IPS-NIHi7 (cell line): Measurements from ENCODE around the gene FLT3LG.
A peak's percentile ranks its signal among the peaks of the same experiment; 100 is the strongest.
"Not testable (repeated sequence)": the region's sequence is repeated elsewhere in the genome, so short reads cannot be mapped to it uniquely, and the experiment has no call there.

Experiments used
- DNase-seq: peaks from one replicate; pipeline ENCODE4 v3.0.0; 2012; ENCODE audit warnings: mixed read lengths; ENCODE audit errors: extremely low spot score

FLT3LG gene

DNA sequence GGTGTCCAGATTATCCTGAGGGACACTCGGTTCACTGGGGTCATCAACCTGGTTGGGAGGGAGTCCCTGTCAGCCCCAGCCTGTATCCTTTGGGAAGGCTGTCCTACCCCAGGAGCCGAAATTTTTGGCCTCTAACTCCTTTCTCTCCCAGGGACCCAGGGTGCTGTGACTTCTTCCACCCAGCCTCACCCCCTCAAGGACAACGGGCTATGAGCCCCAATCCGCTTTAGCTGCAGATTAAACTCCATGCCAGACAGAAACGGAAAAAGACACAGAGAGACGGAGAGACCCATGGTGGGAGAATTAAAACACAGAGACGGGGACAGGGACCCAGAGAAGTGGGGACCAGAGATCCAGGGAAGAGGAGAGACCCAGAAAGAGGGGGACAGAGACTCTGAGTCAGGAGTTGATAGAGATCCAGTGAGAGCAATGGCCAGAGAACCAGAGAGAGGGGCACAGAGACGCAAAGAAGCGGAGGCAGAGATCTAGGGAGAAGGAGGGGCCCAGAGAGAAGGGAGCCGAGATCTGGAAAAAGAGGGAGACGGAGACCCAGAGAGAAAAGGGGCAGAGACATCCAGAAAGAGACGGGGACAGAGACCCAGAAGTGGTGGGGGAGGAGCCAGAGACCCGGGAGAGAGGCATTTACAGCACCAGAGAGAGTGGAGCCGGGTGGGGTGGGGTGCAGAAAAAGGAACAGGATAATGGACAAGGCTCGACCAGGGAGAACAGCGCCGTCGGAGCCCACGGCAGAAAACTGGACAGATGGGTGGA, 33.4 kb upstream of the FLT3LG start:
- DNase-seq = no peak

DNA sequence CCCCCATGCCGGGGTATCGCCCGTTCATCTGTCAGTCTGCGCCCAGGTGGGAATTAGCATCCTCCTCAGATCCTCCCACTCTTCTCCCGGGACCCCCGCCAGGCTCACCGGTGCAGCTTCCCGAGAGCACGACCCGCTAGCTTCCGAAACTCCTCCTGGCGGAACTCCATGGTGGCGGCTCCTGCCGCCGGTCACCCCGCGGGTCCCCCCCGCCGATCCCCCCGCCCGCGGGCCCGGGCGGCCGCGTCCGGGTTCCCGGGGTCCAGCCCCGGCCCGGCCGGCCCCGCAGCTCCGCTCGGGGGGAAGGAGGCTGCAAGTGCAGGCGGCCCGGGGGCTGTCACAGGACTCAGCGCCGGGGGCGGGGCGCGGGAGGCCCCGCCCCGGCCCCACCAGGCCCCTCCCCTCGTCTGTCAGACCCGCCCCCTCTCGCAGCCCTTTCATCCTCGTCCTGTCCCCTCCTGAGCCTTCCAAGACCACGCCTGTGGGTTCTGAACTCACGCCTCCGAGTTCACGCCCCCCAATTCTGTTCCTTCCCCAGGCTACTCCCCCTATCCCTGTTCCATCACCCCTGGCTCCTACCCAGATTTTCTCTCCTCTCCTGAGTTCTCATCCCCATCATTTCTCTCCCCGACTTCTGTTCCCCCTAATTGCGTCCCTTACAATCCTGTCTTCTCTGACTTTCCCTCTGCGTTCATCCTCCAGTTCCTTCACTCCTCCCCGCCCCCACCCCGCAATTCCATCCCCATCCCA, 32.6 kb upstream of the FLT3LG start, which contains the start of gene SLC17A7:
Gene SLC17A7 (minus strand): TSS at position 318 of the 750 bp plus-strand sequence. CDS start 148 bp downstream, at position 170.
- peak; percentile 70 for DNase-seq

DNA sequence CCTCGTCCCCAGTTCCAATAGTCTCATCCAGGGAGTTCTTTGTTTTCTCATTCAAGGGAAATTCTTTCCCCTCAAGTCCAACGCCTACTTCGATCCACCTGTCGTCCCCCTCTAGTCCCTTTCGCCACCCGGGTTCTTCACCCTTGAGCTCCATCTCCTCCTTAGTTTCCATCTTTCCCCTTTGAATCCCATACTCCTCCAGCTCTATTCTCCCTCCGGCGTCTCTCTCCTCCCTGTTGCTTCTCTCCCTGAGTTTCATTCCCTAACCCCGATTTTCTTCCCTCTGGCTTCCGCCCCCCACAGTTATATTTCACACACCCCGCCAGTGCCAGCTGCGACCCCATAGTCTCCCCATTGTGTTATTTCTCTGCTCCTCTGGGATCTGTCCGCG, 32.1 kb upstream of the FLT3LG start:
- DNase-seq = no peak

DNA sequence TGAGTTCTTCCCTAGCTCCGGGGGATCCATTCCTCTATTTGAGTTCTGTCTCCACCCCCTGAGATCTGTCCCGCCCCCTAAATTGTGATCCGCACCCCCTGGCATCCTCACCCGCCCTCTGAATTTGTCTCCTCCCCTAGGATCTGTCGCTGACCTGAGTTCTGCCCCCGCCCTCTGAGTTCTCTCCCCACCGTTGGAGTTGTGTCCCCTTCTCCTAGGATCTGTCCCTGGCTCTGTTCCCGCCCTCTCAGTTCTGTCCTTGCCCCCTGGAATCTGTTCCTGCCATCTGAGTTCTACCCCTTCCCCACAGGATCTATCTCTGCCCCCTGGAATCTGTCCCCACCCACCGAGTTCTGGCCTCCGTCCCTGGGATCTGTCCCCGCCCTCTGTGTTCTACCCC, 31.7 kb upstream of the FLT3LG start:
- no peak for DNase-seq

DNA sequence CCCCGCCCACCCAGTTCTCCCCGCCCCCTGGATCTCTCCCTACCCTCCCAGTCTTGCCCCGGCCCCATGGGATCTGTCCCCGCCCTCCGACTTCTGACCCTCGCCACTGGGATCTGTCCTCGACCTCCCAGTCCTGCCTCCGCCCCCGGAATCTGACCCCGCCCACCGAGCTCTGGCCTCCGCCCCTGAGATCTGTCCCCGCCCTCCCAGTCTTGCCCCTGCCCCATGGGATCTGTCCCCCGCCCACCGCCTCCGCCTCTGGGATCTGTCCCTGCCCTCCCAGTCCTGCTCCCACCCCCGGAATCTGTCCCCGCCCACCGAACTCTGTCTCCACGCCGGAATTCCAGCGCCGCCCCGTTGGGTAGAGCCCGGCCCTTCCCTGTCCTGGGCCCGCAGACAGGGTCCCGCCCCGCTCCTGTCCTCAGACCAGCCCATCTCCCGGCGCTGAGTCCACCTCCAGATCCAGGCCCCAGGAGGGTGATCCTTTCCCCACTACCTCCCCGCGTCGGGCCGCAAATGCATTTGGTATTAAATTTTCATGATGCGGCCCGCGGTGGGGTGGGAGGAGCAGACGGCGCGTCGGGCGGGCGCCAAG, 31.1 kb upstream of the FLT3LG start:
- DNase-seq = peak; percentile 88

DNA sequence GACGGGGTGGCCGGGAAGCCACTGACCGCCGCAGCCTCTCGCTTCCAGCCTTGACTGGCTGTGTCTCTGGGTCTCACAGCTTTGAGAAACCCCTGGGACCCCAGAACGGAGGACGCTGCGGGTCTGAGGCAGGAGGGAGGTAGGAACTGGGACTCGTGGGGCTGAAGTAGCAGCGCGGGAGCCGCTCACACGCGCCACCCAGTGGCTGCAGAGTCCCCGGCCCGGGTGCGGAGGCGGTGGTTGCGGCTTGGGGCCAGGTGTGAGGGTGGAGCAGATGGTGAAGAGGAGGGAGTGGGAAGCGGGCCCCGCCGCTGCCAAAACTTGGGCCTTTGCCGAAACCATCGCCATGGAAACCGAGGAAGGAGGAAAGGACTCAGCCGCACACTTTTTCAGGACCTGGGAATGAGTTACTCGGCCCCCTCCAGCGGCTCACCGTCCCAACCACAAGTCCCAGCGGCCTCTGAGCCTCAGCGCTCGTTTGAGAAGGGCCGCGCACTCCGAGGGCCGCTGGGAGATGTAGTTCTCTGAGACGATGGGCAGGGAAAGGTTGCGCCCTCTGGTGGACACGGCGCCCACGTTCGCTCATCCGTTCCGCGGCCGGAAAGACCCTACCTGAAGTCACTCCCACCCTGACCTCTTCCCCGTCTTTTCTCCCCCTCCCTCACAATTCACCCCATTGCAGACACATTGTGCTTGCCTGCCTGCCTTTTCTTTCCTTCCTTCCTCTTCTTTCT, 30.5 kb upstream of the FLT3LG start:
- DNase-seq = peak; percentile 79

DNA sequence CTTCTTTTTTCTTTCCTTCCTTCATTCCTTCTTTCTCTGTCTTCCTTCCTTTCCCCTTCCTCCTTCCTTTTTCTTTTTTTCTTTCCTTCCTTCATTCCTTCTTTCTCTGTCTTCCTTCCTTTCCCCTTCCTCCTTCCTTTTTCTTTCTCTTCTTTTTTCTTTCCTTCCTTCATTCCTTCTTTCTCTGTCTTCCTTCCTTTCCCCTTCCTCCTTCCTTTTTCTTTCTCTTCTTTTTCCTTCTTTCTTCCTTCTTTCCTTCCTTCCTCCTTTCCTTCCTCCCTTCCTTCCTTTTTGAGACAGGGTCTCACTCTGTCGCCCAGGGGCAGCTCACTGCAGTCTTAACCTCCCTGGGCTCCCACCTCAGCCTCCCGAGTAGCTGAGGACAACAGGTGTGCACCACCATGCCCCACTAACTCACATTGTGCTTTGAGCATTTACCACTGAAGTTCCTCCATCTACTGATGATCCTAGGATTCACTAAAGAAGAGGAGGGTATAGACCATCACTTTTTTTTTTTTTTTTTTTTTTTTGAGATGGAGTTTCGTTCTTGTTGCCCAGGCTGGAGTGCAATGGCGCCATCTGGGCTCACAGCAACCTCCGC, 29.8 kb upstream of the FLT3LG start:
- not testable (repeated sequence) for DNase-seq

DNA sequence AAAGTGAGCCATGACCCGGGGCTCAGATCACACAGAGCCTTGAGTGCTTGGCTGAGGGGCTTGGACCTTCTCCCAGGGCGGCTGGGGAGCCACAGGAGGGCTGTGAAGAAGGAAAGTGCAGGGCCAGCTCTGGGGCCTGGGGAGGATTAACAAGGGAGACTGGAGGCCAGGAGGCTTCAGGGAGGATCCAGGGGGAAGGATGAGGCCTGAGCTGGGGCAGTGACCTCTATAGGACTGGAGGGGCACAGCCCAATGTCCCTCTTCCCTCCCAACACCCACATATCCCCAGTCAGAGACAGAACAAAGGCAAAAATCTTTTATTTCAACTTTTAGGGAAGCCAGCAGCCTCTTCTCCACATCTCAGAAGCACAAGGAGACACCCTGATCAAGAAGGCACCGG, 28.0 kb upstream of the FLT3LG start:
- no peak for DNase-seq

DNA sequence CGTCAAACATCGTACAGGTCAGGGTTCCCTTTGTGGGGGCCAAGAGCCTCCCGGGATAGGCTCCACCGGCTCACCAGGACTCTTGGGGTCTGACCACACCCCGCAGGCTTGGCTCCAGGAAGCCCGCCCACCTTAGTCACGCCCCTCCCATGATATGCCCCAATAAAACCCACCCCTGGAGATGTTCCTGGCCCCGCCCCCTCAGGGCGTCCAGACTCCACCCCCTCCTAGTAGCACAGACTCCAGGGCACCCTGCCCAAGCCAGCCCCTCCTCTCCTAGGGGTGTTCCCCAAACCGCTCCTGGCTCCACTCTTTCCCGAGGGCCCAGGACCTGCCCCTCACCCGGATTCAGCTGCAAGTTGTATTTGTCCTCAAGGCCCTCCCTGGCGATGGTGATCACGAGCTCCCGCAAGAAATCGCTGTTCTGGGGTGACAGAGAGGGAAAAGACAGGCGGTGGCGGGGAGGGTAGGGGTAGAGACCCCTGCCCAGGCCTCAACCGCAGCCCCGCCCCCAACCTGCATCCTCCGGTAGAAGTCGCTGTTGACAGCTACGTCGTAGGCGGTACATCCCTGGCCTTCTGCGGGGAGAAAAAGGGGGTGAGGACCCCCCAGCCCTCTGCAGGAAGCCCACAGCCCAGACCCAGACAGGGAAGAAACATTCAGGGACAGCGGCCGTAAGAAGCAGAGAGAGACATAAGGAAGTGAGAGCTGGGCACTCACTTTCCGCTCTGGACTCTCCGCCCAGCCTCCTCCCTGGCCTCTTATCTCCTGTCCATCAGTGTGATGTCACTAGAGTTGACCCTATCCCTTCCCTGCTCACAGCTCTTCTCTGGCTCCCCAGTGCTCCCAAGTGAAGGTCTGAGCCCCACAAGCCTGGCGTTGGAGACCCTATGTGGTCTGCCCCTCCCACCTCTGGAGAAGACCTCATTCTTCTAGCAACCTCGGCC, 26.3 kb upstream of the FLT3LG start:
- DNase-seq = peak; percentile 66

DNA sequence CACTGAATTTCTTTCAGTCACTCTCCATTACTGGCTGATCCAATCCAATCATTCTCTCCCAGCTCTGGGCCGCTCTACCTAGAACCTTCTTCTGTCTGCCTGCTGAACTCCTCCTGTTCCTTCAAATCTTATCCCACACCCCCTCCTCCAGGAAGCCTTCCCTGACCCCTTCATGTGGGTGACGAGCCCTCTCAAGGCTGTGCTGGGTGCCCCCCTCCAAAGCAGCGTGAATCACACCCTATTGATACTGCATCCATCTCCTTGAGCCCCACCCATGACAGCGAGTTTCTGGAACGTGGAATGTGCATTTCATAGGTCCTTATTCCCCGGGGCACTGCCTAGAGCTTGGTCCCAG, 25.6 kb upstream of the FLT3LG start:
- DNase-seq = no peak

DNA sequence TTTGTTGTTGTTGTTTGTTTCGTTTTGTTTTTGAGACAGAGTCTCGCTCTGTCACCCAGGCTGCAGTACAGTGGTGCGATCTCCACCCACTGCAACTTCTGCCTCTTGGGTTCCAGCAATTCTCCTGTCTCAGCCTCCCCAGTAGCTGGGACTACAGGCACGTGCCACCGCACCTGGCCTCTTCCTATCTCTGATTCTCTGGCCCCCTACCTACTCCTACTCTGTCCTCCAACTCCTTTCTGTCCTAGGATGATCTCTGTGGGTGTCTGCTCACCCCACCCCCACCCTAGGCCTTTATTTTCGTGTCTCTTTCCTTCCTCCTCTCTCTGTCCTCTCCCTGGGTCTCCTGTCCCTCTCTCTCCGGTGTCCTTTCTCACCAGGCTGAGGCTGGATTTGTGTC, 23.6 kb upstream of the FLT3LG start:
- DNase-seq = no peak

DNA sequence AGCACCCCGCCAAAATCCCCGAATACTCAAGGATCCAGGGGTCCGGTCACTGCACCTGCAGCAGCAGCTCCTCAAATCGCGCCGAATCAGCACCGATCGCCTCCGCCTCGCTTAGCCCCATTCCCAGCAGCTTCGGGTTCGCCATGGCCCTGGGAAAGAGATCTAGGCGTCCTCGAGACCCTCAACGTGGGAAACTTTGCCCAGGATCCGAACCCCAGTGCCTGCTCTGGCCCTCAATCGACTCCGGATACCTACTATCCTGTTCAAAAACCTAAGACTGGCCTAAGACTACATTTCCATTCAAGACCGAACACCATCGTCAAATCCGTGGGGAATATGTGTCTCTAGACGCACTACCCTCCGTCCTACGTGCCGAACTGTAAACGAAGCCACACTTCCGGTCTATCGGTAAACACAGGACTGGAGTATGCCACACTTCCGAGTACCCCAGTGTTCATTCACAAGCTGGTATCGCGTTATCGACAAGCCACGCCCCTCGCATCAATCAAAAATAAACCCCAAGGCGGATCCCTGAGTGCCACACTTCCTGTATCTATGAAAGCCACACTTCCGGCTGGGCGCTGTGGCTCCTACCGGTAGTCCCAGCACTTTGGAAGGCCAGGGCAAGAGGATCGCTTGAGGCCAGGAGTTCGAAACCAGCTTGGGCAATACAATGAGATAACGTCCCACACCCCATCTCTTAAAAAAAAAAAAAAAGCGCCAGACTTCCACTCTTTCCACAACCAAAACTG, 22.4 kb upstream of the FLT3LG start, which contains the start of gene PIH1D1:
Gene PIH1D1 (minus strand): TSS at position 385 of the 752 bp plus-strand sequence. CDS start 240 bp downstream, at position 145.
- DNase-seq = peak; percentile 82

DNA sequence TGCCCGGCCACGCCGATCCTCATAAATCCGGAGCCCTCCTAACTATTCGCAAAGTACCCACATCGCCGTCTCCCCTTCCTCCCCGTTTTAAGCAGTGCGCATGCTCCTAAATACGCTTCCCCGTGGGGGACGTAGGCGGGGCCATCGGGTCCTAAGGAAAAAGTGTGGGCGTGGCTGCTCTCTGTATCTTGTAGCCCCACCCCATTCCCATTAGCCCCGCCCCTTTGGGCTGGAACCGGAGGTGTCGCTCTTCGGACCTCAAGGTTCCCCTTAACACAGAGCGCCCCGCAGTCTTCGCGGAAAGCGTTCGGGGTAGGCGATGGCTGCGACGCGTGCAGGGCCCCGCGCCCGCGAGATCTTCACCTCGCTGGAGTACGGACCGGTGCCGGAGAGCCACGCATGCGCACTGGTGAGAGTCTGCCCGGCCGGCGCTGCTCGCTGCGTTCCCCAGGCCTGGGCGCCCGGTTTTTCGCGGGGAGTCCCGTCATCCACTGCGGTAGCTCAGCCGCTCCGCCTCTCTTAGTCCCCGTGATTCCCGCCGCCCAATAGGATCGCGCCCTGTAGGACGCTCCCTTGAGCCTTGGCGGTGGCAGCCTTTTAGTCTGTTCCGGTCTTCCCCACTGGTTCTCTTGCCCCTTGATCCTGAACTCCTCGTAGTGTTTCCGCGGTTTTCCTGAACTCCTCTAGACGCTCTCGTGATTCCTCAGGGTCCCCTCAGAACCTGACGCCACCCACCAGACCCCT, 20.8 kb upstream of the FLT3LG start, which contains the start of gene ALDH16A1:
Gene ALDH16A1 (plus strand): TSS at position 213 of the 744 bp plus-strand sequence. CDS start 107 bp downstream, at position 320.
- peak; percentile 99 for DNase-seq

DNA sequence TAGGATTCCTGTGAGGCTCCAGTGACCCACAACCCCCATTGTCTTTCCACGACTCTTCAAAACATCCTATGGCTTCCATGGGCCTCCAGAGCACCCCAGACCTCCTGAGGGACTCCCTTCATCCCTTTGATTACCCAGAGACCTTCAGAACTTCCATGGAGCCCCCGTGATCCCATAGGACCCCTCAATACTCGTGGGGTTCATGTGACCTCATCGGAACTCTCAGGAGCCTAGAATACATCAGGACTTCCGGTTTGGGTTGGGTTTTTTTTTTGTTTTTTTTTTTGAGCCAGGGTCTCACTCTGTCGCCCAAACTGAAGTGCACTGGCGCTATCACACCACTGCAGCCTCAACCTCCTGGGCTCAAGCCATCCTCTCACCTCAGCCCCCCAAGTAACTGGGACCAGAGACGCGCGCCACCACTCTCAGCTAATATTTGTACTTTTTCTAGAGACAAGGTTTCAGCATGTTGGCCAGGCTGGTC, 20.2 kb upstream of the FLT3LG start:
- DNase-seq = no peak

DNA sequence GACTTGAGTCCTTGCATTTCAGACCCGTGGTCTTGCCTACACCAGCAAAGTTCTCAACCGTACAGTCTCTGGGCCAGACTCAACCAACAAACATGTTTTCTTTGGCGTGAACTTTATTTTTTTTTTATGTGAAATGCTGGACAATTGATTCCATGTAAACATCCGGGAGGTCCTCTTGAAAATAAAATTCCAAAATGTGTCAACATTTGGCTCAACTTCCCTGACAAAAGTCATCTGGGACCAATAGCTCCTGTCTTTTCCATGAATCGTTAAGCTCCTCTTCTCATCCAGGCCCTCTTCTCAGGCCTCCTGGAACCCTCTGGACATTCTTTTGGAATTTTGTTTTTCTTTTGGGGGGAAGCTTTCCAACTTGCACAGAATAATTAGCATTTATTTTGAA, 18.2 kb upstream of the FLT3LG start:
- DNase-seq = no peak

DNA sequence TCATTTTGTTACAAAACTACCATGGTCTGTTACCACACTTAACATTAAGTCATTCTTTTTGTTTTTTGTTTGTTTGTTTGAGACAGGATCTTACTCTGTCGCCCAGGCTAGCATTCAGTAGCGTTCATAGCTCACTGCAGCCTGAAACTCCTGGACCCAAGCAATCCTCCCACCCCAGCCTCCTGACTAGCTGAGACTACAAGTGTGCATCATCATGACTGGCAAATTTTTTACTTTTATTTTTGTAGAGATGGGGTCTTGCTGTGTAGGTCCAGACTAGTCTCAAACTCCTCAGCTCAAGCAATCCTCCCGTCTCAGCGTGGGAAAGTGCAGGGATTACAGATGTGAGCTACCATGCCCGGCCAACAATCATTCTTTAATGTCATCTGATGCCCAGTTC, 17.7 kb upstream of the FLT3LG start:
- DNase-seq = no peak

DNA sequence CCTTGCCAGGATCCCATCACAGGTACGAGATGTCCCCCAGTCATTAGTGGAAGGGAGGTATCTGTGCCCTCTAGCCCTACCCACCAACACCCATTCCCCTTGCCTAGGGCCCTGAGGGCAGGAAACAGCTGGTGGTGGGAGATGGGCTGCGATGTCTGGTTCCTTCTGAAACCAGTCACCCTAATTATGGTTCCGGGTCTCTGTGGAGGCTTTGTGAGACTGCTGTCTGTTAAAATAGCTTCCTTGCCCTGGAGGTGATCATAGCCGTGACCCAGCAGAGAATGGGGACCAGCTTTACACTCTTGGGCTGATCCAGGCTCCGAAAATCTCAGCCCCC, 15.5 kb upstream of the FLT3LG start:
- DNase-seq = no peak

DNA sequence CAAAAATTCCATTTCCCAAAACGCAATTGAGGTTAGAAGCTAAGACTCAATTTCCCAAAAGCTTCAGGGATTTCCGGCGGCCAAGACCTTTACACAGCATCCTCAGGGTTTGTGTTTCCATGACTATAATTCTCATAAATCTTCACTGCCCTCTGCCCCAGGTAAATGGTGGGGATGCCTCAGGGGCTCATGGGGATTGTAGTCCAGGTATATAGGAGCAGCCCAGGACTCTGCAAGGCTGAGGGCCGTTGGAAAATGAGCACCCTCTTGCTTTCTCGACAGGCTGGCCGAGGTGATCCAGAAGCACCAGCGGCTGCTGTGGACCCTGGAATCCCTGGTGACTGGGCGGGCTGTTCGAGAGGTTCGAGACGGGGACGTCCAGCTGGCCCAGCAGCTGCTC, 14.6 kb upstream of the FLT3LG start:
- DNase-seq = no peak

DNA sequence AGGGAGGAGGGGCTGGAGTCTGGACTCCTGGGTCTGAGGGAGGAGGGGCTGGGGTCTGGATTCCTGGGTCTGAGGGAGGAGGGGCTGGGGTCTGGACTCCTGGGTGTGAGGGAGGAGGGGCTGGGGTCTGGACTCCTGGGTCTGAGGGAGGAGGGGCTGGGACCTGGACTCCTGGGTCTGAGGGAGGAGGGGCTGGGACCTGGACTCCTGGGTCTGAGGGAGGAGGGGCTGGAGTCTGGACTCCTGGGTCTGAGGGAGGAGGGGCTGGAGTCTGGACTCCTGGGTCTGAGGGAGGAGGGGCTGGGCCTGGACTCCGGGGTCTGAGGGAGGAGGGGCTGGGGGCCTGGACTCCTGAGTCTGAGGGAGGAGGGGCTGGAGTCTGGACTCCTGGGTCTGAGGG, 12.9 kb upstream of the FLT3LG start:
- not testable (repeated sequence) for DNase-seq
